Aorta (tissue), 5 donors: Measurements from ENCODE around the gene CSHL1. TPM values are rescaled to one million over a fixed set of nuclear protein-coding genes. Genes with fewer than 3 reads are reported as not detected.
"Not testable (repeated sequence)": the region's sequence is repeated elsewhere in the genome, so short reads cannot be mapped to it uniquely, and the experiment has no call there.

Experiments used
- ATAC-seq: fragments of 200-7000 bp; cut with Tn5 transposase; one replicate; pipeline ENCODE4 v1.9.1; 2022; ENCODE audit warnings: moderate library complexity; ENCODE audit not compliant: low FRiP score
- DNase-seq, 2 donors: peaks; one replicate each; pipeline ENCODE4 v3.0.0-alpha.2; 2020
- H3K27ac ChIP-seq, 2 donors: one replicate each; pipeline ENCODE4 v1.5.1; 2013; ENCODE audit warnings: low read length in 2 of 2, mild to moderate bottlenecking in 2 of 2, moderate library complexity in 2 of 2, control low read depth in 1 of 2, inconsistent platforms in 1 of 2, low read depth in 1 of 2
- H3K27me3 ChIP-seq, 2 donors: one replicate each; pipeline ENCODE4 v1.6.1; 2013; ENCODE audit warnings: control low read depth in 1 of 2, low read length in 1 of 2, mild to moderate bottlenecking in 1 of 2, moderate library complexity in 1 of 2; ENCODE audit not compliant: insufficient read depth in 2 of 2, control insufficient read depth in 1 of 2
- H3K36me3 ChIP-seq, 2 donors: one replicate each; pipeline ENCODE4 v1.6.1; 2013; ENCODE audit warnings: control low read depth in 1 of 2, low read length in 1 of 2, mild to moderate bottlenecking in 1 of 2; ENCODE audit not compliant: insufficient read depth in 2 of 2, control insufficient read depth in 1 of 2
- H3K4me1 ChIP-seq, 2 donors: one replicate each; pipeline ENCODE4 v1.6.1; 2013; ENCODE audit warnings: low read length in 2 of 2, control low read depth in 1 of 2, mild to moderate bottlenecking in 1 of 2, moderate library complexity in 1 of 2; ENCODE audit not compliant: insufficient read depth in 2 of 2, control insufficient read depth in 1 of 2
- H3K4me3 ChIP-seq, 2 donors: one replicate each; pipeline ENCODE4 v1.5.1; 2013; ENCODE audit warnings: low read length in 2 of 2, control low read depth in 1 of 2, mild to moderate bottlenecking in 1 of 2
- H3K9me3 ChIP-seq: one replicate; pipeline ENCODE4 v1.6.1; 2013; ENCODE audit warnings: mild to moderate bottlenecking, low read length; ENCODE audit not compliant: control insufficient read depth
- WGBS, 2 donors: extraction: QIAGEN DNeasy Blood & Tissue Kit; methylation state at CpG; one replicate each; pipeline ENCODE4 v1.1.7; 2013; 5-methylcytosine and 5-hydroxymethylcytosine counted together
- intact Hi-C, 2 donors: fragments of 100-400 bp; cut with DNase I; formaldehyde crosslinking; loops; one replicate each; pipeline versions ENCODE4 v1.14.2 to v1.15.0; 2022
- polyA plus RNA-seq, 2 donors: library from polyadenylated mRNA; stranded (reverse); fragments of 200-250 nt; gene quantifications; one replicate each; pipeline ENCODE4 v1.2.3, GENCODE V29; 2013
- total RNA-seq, 2 donors: library from RNA; stranded (reverse); fragmentation: NEBNext Ultra II Directional; extraction: Animal tissue kit (Norgen Biotek cat#: 25700); gene quantifications; one replicate each; pipeline ENCODE4 v1.2.1, GENCODE V29; 2021
- donor health status: healthy with polysubstance abuse.
- donor health status: Bipolar disorder and iron deficiency.
- donor health status: DM: no; HTN: no; CAD: no.
- donor health status: DM: no; HTN: no; CAD: no.
- donor health status: DM: yes; HTN: yes; CAD: no.

Gene CSHL1
- total and polyA plus RNA-seq, 4 donors, result not detected

GRCh38 chr17:63928172-63928666 lies 17.2 kb upstream of the CSHL1 start:
- Histone ChIP-seq H3K9me3 (no peaks in the 10 kb centered on the region), H3K36me3 (no peaks in the 10 kb centered on the region), H3K4me1 (no peaks in the 10 kb centered on the region), H3K4me3 (no peak overlapping the region), H3K27me3 (no peaks in the 10 kb centered on the region), H3K27ac (no peak overlapping the region)
- 85 to 91% methylated on average over 10 of the region's 10 CpGs for WGBS, 2 donors
- ATAC-seq, result no peak
- intact Hi-C loops, result no loop called here
- DNase-seq, result peak in 1 of 2 donors; percentile 49

DNA sequence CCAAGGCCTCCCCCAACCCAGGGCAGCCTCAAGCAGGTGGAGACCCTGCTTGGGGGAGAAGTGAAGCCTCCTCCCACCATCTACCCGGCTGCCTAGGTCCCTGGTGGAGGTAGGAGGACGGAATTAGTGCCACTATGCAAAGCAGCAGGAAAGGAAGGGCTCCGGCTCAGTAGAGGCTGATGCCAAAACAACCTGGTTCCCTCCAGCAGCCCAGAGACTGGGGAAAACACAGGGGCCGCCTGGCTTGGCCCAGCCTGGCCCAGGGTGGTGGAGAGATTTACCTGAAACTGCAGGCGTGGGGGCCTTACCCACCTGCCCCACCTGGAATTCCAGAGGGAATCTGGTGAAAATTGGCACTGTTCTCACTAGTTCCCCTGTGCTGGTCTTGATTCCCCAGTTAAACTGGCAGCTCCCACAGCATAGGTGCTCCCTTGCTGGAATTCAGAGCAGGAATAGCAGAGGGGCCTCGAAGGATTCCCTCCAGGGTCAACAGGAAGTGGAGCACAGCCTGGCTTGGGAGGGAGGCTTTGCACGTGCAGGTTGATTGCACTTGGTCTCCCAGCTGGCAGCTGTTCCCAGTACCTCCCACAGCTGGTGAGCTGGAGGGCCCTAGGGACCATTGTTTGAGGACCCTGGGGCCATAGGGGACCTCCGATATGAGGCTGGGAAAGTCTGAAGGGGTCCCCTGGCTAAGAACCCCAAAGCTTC lies 16.6 kb upstream of the CSHL1 start:
- intact Hi-C loops, result no loop called here
- Histone ChIP-seq H3K27ac (no peak overlapping the region), H3K9me3 (no peaks in the 10 kb centered on the region), H3K36me3 (no peaks in the 10 kb centered on the region), H3K4me3 (no peak overlapping the region), H3K4me1 (no peaks in the 10 kb centered on the region), H3K27me3 (no peaks in the 10 kb centered on the region)
- 61 to 72% methylated on average over 8 of the region's 8 CpGs for WGBS, 2 donors
- DNase-seq (peak in 1 of 2 donors; percentile 47), ATAC-seq (no peak)

DNA sequence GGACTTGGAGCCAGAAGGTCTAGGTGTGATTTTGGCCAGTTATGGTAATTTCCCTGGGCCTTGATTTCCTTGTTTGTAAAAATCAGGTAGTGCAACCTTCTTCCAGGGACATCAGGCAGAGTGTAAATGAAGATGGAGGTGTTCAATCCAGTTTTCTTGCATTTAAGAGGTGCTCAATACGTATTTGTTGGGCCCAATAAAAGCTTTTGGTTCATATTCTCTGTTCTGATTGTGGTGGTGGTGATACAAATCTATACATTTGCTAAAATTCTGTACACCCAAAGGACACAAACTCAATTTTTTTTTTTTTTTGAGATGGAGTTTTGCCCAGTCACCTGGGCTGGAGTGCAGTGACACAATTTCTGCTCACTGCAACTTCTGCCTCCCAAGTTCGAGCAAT lies 15.1 kb upstream of the CSHL1 start:
- intact Hi-C loops, result no loop called here
- WGBS, 2 donors, result 95 to 98% methylated on average over 2 of the region's 2 CpGs
- no peaks in the 10 kb centered on the region for H3K4me1 ChIP-seq
- H3K4me3 ChIP-seq, result no peak overlapping the region
- ATAC-seq (no peak), DNase-seq (no peak)
- H3K27me3 ChIP-seq, result no peaks in the 10 kb centered on the region
- no peak overlapping the region for H3K27ac ChIP-seq
- H3K36me3 ChIP-seq, result no peaks in the 10 kb centered on the region
- no peaks in the 10 kb centered on the region for H3K9me3 ChIP-seq

DNA sequence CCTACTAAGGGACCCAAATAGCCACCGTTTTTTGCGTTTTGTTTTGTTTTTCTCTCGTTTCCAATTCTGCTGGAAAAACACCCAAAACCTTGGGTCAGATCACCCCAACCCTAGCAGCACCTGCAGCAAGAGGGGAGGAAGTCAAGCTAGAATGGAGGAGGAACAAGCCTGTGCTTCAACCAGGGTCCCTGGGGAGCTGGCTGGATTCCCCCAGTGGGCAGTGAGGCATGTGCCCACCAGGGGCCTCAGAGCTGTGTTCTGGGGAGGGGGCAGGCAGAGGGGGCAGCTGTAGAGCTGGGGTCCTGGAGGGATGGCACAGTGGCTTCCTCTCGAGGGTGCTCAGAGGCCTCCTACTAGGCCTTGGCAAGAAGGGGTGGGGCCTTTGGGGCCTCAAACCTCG lies 14.6 kb upstream of the CSHL1 start:
- Histone ChIP-seq H3K4me3 (no peak overlapping the region), H3K27ac (no peak overlapping the region), H3K27me3 (no peaks in the 10 kb centered on the region), H3K9me3 (no peaks in the 10 kb centered on the region), H3K4me1 (no peaks in the 10 kb centered on the region), H3K36me3 (no peaks in the 10 kb centered on the region)
- WGBS, 2 donors, result 82% methylated on average over 5 of the region's 5 CpGs
- intact Hi-C loops, result no loop called here
- ATAC-seq (no peak), DNase-seq (peak in 1 of 2 donors; percentile 21)

GRCh38 chr17:63922402-63922801 lies 11.3 kb upstream of the CSHL1 start:
- H3K27me3 ChIP-seq, intact Hi-C loops, ATAC-seq, H3K36me3 ChIP-seq, H3K27ac ChIP-seq, H3K4me3 ChIP-seq, H3K9me3 ChIP-seq, H3K4me1 ChIP-seq: not testable (repeated sequence)
- peak in 1 of 2 donors; percentile 47 for DNase-seq
- 81% methylated on average over 9 of the region's 9 CpGs for WGBS, 2 donors

- H3K9me3 ChIP-seq, ATAC-seq, H3K27ac ChIP-seq, H3K36me3 ChIP-seq, H3K27me3 ChIP-seq, H3K4me3 ChIP-seq, H3K4me1 ChIP-seq, intact Hi-C loops: not testable (repeated sequence)
- peak in 1 of 2 donors; percentile 60 for DNase-seq
- 92 to 94% methylated on average over 5 of the region's 5 CpGs for WGBS, 2 donors
Observed at GRCh38 chr17:63920779-63921178, 9.7 kb upstream of the CSHL1 start.

- 91 to 92% methylated on average over 6 of the region's 6 CpGs for WGBS, 2 donors
- intact Hi-C loops, H3K36me3 ChIP-seq, H3K4me3 ChIP-seq, ATAC-seq, H3K27me3 ChIP-seq, H3K27ac ChIP-seq, H3K4me1 ChIP-seq, H3K9me3 ChIP-seq: not testable (repeated sequence)
- peak in 1 of 2 donors; percentile 14 for DNase-seq
Observed at GRCh38 chr17:63920050-63920449, 9.0 kb upstream of the CSHL1 start.

DNA sequence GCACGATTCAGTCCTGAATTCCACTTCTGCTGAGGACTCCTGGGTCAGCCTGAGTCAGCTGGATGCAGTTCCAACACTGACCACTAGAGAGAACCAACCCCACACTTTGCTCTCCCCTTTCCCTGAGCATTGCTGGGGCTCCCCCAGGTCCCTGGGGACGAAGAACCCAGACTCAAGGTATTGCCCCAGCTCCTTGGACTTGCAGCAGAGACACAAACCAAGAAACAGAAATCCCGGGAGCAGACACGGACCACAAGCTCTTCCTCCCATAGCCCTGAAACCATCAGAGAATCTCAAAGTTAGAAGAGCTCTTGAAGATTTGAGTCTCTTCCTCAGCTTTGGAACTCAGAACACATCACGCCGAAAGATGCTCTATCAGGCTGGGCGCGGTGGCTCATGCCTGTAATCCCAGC lies 8.3 kb upstream of the CSHL1 start:
- no peaks in the 10 kb centered on the region for H3K36me3 ChIP-seq
- intact Hi-C loops, result loop anchor here (5.0 to 10.0 kb wide), 3 partner anchors 105 to 213 kb away; partner anchors contain the start of genes ERN1 (in 1 of the 2) and ICAM2 (in 1 of the 2)
- DNase-seq, result peak; percentile 68 to 77
- H3K27me3 ChIP-seq, result no peaks in the 10 kb centered on the region
- H3K4me3 ChIP-seq, result no peak overlapping the region
- no peak overlapping the region for H3K27ac ChIP-seq
- WGBS, 2 donors, result 42 to 46% methylated on average over 8 of the region's 8 CpGs
- no peaks in the 10 kb centered on the region for H3K9me3 ChIP-seq
- H3K4me1 ChIP-seq, result no peaks in the 10 kb centered on the region
- ATAC-seq, result peak; percentile 80

- H3K36me3 ChIP-seq, H3K9me3 ChIP-seq: not testable (repeated sequence)
- WGBS, 2 donors, result 45 to 47% methylated on average over 10 of the region's 10 CpGs
Observed at GRCh38 chr17:63918789-63919305, 7.8 kb upstream of the CSHL1 start, which contains the start of gene GH1. Gene GH1 (minus strand): TSS chr17:63918839. CDS start chr17:63918776, 63 bp downstream.

More at GRCh38 chr17:63918789-63919305, 7.8 kb upstream of the CSHL1 start, which contains the start of gene GH1:
- H3K4me1 ChIP-seq, H3K27ac ChIP-seq, H3K4me3 ChIP-seq, H3K27me3 ChIP-seq, ATAC-seq: not testable (repeated sequence)
- intact Hi-C loops, result loop anchor here (5.0 to 10.0 kb wide), 3 partner anchors 106 to 213 kb away; partner anchors contain the start of genes ERN1 (in 1 of the 2) and ICAM2 (in 1 of the 2)
- peak in 1 of 2 donors; percentile 43 for DNase-seq
